ENCODE data around the gene PIGQ.

- TF ChIP-seq CTCF (IDR thresholded peaks at IDR 0.05; ENCODE audit: low read depth, low read length) (no peak), EZH2phosphoT487 (IDR thresholded peaks at IDR 0.05; ENCODE audit: low read depth) (no peak)
These were observed 8.0 kb downstream of the PIGQ start for GRCh38 chr16:577796-578195.
